GM12872 (cell line): ENCODE data around the gene SCN2A.

Experiments used
- TF ChIP-seq, protein P1 (sequence below): IDR thresholded peaks from 3 replicates; pipeline ENCODE4 v1.5.1; 2011; ENCODE audit warnings: low read depth, mild to moderate bottlenecking, low read length, moderate library complexity; ENCODE audit not compliant: insufficient read depth

SCN2A gene

DNA sequence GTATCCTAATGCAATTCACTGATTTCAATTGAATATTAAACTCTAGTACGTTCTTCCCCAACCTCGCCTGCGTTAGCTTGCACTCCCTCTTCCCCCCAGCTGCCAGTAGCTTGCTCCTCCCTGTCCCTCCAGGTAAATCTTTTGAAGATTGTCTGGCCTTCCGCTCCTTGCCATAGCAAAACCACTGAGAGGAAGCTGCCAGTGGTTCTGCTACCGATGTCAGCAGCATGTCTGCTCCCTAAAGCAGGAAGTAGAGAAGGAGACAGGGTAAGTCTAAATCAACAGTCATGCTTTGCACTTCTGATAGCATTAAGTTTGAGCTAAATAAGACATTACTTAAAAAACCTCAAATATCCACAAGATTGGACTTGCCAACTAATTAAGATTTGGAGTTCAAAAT lies 89.1 kb downstream of the SCN2A start:
- TF ChIP-seq, protein P1, sequence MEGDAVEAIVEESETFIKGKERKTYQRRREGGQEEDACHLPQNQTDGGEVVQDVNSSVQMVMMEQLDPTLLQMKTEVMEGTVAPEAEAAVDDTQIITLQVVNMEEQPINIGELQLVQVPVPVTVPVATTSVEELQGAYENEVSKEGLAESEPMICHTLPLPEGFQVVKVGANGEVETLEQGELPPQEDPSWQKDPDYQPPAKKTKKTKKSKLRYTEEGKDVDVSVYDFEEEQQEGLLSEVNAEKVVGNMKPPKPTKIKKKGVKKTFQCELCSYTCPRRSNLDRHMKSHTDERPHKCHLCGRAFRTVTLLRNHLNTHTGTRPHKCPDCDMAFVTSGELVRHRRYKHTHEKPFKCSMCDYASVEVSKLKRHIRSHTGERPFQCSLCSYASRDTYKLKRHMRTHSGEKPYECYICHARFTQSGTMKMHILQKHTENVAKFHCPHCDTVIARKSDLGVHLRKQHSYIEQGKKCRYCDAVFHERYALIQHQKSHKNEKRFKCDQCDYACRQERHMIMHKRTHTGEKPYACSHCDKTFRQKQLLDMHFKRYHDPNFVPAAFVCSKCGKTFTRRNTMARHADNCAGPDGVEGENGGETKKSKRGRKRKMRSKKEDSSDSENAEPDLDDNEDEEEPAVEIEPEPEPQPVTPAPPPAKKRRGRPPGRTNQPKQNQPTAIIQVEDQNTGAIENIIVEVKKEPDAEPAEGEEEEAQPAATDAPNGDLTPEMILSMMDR, result no peak

DNA sequence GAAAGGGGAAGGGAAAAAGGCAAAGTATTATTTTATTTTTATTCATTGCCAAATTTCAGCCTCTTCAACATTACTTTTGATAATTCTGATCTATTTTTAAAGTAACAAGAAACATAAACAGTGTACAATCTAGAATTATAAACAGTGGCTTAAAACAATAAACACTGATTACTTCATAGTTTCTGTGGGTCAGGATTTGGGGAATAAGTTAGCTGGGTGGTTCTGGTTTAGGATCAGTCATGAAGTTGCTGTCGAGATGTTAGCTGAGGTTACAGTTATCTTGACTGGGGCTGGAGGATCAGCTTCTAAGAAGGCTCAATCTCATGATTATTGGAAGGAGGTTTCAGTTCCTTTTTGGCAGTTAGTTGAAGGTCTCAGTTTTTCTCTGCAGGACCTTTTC lies 109.2 kb downstream of the SCN2A start:
- TF ChIP-seq, protein P1, result no peak

DNA sequence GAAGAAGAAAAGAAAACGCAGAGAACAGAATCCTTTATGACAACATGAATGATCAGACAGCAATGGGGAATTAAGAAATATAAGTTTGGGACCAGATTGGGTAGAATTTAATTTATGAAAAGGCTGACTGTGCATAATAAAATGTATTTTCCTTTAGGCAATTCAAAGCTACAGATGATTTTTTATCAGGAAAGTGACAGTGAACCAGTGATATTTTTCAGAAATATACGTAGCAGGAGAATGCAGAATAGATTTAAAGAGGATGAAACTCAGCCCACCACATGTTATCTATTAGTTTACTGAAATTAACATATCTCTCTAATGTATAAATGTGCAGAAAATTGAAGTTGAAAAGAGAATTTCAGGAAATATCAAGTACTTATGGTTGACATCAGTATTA lies 110.0 kb downstream of the SCN2A start:
- TF ChIP-seq, protein P1, result no peak

DNA sequence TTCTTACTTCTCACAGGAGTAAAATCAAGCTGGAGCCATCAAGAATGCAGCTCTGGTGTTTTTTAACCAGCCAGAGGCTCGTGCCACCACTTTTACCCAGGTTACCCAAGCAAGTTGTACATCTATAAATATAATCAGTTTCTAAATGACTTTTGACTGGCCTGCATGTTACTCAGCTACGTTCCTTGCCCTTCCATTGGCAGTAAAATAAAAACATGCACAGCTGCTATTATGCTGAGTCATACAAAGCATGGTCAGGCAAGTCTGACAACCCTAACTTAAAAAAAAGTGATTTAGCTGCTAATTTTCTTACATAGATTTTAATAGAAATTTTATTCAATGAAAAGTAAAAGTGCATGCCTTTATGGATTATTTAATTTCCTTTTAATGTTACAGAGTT lies 118.5 kb downstream of the SCN2A start:
- TF ChIP-seq, protein P1, result no peak

DNA sequence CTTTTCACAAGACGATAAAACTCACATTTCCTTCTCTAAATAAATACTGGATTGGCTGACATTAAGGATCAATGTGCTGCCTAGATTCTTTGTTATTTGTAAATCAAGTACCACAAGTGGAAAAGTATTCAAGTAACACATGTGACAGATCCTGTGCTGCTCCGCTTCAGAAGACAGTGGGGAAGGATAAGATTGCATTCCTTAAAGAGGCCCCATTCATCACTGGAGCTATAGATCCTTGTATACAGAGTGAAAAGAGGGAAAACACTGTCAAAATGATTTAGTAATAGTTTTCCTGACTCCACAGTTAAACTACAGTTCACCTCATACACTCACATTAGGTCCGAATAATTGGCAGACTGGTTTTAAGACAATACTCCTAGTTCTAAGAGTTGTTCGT lies 122.3 kb downstream of the SCN2A start:
- TF ChIP-seq, protein P1, result no peak

DNA sequence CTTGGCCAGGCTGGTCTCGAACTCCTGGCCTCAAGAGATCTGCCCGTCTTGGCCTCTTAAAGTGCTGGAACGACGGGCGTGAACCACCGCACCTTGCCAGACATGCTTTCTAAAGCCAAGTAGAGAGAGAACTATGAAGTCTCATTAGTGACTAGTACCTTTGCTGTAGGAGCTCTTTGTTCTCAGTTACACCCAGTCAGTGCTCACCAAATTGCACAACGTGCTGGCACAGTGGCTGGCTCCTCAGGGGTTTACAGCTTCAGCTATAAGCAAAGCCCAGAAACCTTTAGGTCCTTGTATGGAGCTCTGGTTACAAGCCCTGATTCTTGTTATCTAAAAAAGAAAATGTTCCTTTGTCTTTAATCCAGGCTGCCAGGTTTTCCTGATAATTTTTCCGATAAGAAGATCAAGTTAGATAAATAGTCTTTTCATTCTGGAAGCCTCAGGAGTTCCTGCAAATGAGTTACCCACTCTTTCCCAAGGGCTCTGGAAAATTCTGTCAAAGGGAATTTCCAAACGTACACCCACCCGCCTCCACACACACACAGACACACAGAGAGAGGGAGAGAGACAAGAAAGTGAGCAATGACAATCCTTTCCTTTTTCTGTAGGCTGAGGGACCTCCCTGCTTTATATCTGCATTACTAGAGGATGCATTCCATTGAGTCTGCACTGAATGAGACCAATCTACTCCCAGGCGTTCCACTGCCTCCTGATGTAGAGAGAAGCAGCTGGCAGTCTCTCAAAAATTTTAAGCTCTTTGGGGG lies 130.1 kb downstream of the SCN2A start:
- TF ChIP-seq, protein P1, result no peak

DNA sequence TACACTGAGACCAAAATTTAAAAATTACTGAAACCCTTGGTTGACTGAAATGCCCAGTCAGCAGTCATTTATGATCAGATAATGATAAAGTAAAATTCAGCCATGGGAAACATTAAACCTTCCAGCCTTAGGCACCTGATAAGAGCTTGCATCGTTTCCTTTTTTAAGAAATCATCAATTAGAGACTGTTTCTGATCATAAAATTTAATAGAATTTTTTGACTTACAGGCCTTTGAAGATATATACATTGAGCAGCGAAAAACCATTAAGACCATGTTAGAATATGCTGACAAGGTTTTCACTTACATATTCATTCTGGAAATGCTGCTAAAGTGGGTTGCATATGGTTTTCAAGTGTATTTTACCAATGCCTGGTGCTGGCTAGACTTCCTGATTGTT lies 130.7 kb downstream of the SCN2A start:
- TF ChIP-seq, protein P1, result no peak
